ENCODE measurements around the gene HAPLN3. TPM values are rescaled to one million over a fixed set of nuclear protein-coding genes. Genes with fewer than 3 reads are reported as not detected.

The HAPLN3 gene
- polyA plus RNA-seq, 1 donor from 2014 or later: not detected

- H4K20me1 ChIP-seq (ENCODE audit: insufficient read depth): no peaks in the 10 kb centered on the region
- TF ChIP-seq POLR2AphosphoS5 (IDR thresholded peaks at IDR 0.05): no peak
- peak; percentile 93 for TF ChIP-seq SMC3 (conservative IDR thresholded peaks at IDR 0.05; ENCODE audit: poor library complexity)
- TF ChIP-seq RAD21 (conservative IDR thresholded peaks at IDR 0.05): peak; percentile 87
- no peak for TF ChIP-seq EZH2 (IDR thresholded peaks at IDR 0.05; ENCODE audit: borderline replicate concordance, insufficient read depth, low read length, poor library complexity, severe bottlenecking)
- TF ChIP-seq CTCF (IDR thresholded peaks at IDR 0.05; ENCODE audit: poor library complexity, severe bottlenecking): peak; percentile 97
- H3K4me2 ChIP-seq (ENCODE audit: low read length): no peak overlapping the region
- H3K9me3 ChIP-seq (ENCODE audit: low read length): no peaks in the 10 kb centered on the region
- H3F3A ChIP-seq (ENCODE audit: insufficient read depth, low read length, poor library complexity, severe bottlenecking): no peaks in the 10 kb centered on the region
- H3K27ac ChIP-seq (ENCODE audit: low read length): no peak overlapping the region
- no peaks in the 10 kb centered on the region for H3K27me3 ChIP-seq (ENCODE audit: insufficient read depth, low read depth, low read length)
- H3K4me3 ChIP-seq (ENCODE audit: low read length): no peak overlapping the region
- H3K79me2 ChIP-seq (replicated peaks; ENCODE audit: insufficient read depth, low read length): no peaks in the 10 kb centered on the region
- H3K36me3 ChIP-seq (ENCODE audit: insufficient read depth, low read length): no peaks in the 10 kb centered on the region
- H3K9ac ChIP-seq (ENCODE audit: low read length): no peak overlapping the region
- H3K9me2 ChIP-seq (ENCODE audit: insufficient read depth, low read length): no peaks in the 10 kb centered on the region
- H2AFZ ChIP-seq (ENCODE audit: low read depth, low read length): no peak overlapping the region
Measured at GRCh38 chr15:88904624-88905327, 9.4 kb upstream of the HAPLN3 start.

- TF ChIP-seq POLR2AphosphoS5 (IDR thresholded peaks at IDR 0.05): no peak
- H3K27ac ChIP-seq (ENCODE audit: low read length): no peak overlapping the region
- no peaks in the 10 kb centered on the region for H4K20me1 ChIP-seq (ENCODE audit: insufficient read depth)
- H3K36me3 ChIP-seq (ENCODE audit: insufficient read depth, low read length): no peaks in the 10 kb centered on the region
- H3K27me3 ChIP-seq (ENCODE audit: insufficient read depth, low read depth, low read length): no peaks in the 10 kb centered on the region
- H2AFZ ChIP-seq (ENCODE audit: low read depth, low read length): no peak overlapping the region
- H3K9me3 ChIP-seq (ENCODE audit: low read length): no peaks in the 10 kb centered on the region
- no peaks in the 10 kb centered on the region for H3F3A ChIP-seq (ENCODE audit: insufficient read depth, low read length, poor library complexity, severe bottlenecking)
- H3K4me3 ChIP-seq (ENCODE audit: low read length): no peak overlapping the region
- no peak overlapping the region for H3K9ac ChIP-seq (ENCODE audit: low read length)
- no peak overlapping the region for H3K4me2 ChIP-seq (ENCODE audit: low read length)
- H3K79me2 ChIP-seq (replicated peaks; ENCODE audit: insufficient read depth, low read length): no peaks in the 10 kb centered on the region
- H3K9me2 ChIP-seq (ENCODE audit: insufficient read depth, low read length): no peaks in the 10 kb centered on the region
Measured at GRCh38 chr15:88904257-88904623, 8.9 kb upstream of the HAPLN3 start.

GRCh38 chr15:88902846-88903245 is 7.5 kb upstream of the HAPLN3 start:
- no peaks in the 10 kb centered on the region for H3F3A ChIP-seq (ENCODE audit: insufficient read depth, low read length, poor library complexity, severe bottlenecking)
- no peak overlapping the region for H2AFZ ChIP-seq (ENCODE audit: low read depth, low read length)
- H3K79me2 ChIP-seq (replicated peaks; ENCODE audit: insufficient read depth, low read length): no peaks in the 10 kb centered on the region
- no peaks in the 10 kb centered on the region for H3K36me3 ChIP-seq (ENCODE audit: insufficient read depth, low read length)
- TF ChIP-seq MXI1 (conservative IDR thresholded peaks at IDR 0.05; ENCODE audit: poor library complexity, severe bottlenecking): no peak
- no peak for TF ChIP-seq RAD21 (conservative IDR thresholded peaks at IDR 0.05)
- TF ChIP-seq SMC3 (conservative IDR thresholded peaks at IDR 0.05; ENCODE audit: poor library complexity): no peak
- TF ChIP-seq REST (IDR thresholded peaks at IDR 0.05; ENCODE audit: borderline replicate concordance): no peak
- no peak overlapping the region for H3K27ac ChIP-seq (ENCODE audit: low read length)
- H3K4me3 ChIP-seq (ENCODE audit: low read length): no peak overlapping the region
- H3K27me3 ChIP-seq (ENCODE audit: insufficient read depth, low read depth, low read length): no peaks in the 10 kb centered on the region
- no peaks in the 10 kb centered on the region for H3K9me2 ChIP-seq (ENCODE audit: insufficient read depth, low read length)
- H3K9ac ChIP-seq (ENCODE audit: low read length): no peak overlapping the region
- H4K20me1 ChIP-seq (ENCODE audit: insufficient read depth): no peaks in the 10 kb centered on the region
- no peak overlapping the region for H3K4me2 ChIP-seq (ENCODE audit: low read length)
- H3K9me3 ChIP-seq (ENCODE audit: low read length): no peaks in the 10 kb centered on the region

Data from neural cell (in vitro differentiated cells).